Measurements from ENCODE around the gene GPR31.

DNA sequence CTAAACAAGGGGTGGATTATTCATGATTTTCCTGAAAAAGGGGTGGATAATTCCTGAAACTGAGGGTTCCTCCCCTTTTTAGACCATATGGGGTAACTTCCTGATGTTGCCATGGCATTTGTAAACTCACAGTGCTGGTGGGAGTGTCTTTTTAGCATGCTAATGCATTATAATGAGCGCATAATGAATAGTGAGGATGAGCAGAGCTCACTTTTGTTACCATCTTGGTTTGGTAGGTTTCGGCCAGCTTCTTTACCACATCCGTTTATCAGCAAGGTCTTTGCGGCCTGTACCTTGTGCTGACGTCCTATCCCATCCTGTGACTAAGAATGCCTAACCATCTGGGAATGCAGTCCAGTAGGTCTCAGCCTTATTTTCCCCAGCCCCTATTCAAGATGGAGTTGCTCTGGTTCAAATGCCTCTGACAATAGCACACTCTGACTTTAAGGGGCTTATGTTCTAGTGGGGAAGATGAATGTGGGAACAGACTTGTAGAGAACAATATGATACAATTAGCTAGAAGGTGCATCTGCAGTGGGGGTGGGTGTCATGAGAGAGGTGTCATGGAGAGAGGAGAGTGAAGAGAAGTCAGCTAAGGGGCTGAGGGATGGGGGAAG is 4.2 kb upstream of the GPR31 start:
- TF ChIP-seq YY1 (IDR thresholded peaks at IDR 0.05; ENCODE audit: low read depth): no peak
- no peak for TF ChIP-seq EGR1 (IDR thresholded peaks at IDR 0.05)
- TF ChIP-seq TAF1 (IDR thresholded peaks at IDR 0.05; ENCODE audit: low read depth): no peak
- TF ChIP-seq EP300 (IDR thresholded peaks at IDR 0.05; ENCODE audit: borderline replicate concordance): no peak
- TF ChIP-seq, protein P1, sequence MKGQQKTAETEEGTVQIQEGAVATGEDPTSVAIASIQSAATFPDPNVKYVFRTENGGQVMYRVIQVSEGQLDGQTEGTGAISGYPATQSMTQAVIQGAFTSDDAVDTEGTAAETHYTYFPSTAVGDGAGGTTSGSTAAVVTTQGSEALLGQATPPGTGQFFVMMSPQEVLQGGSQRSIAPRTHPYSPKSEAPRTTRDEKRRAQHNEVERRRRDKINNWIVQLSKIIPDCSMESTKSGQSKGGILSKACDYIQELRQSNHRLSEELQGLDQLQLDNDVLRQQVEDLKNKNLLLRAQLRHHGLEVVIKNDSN (IDR thresholded peaks at IDR 0.05): no peak
- TF ChIP-seq RAD21 (IDR thresholded peaks at IDR 0.05; ENCODE audit: low read depth): no peak
